NCI-H446 treated with DMSO at 0.1 percent for 48 hours (cell line): ENCODE measurements around the gene MYBPC3.

ENCODE experiments used
- DNase-seq: peaks from one replicate; lab custom pipeline; 2025; lab: John Stamatoyannopoulos, UW

The MYBPC3 gene

GRCh38 chr11:47352556-47352955 is at the start of gene MYBPC3:
MYBPC3 (minus strand) TSS chr11:47352702; CDS start chr11:47352647, 55 bp downstream.
- DNase-seq: no peak

GRCh38 chr11:47400768-47401279 is 48.3 kb upstream of the MYBPC3 start:
- DNase-seq: no peak

- DNase-seq: no peak
These were observed 47.6 kb upstream of the MYBPC3 start for GRCh38 chr11:47399860-47400767.

GRCh38 chr11:47398551-47398950 is 46.0 kb upstream of the MYBPC3 start:
- no peak for DNase-seq

- DNase-seq: no peak
These were observed 45.5 kb upstream of the MYBPC3 start for GRCh38 chr11:47398011-47398410.

- no peak for DNase-seq
These were observed 43.5 kb upstream of the MYBPC3 start for GRCh38 chr11:47396049-47396320.

GRCh38 chr11:47395223-47396048 is 42.9 kb upstream of the MYBPC3 start:
- DNase-seq: no peak

- no peak for DNase-seq
These were observed 42.1 kb upstream of the MYBPC3 start for GRCh38 chr11:47394322-47395222.

- DNase-seq: no peak
These were observed 41.5 kb upstream of the MYBPC3 start for GRCh38 chr11:47394050-47394321.

- no peak for DNase-seq
These were observed 40.9 kb upstream of the MYBPC3 start for GRCh38 chr11:47393163-47394049.

GRCh38 chr11:47392546-47393162 is 40.2 kb upstream of the MYBPC3 start:
- no peak for DNase-seq

GRCh38 chr11:47391711-47392432 is 39.4 kb upstream of the MYBPC3 start:
- no peak for DNase-seq

- DNase-seq: no peak
These were observed 38.6 kb upstream of the MYBPC3 start for GRCh38 chr11:47391077-47391583.

- no peak for DNase-seq
These were observed 37.9 kb upstream of the MYBPC3 start for GRCh38 chr11:47390422-47390760.

- no peak for DNase-seq
These were observed 37.3 kb upstream of the MYBPC3 start for GRCh38 chr11:47389577-47390421.

- no peak for DNase-seq
These were observed 36.4 kb upstream of the MYBPC3 start for GRCh38 chr11:47388697-47389576.

GRCh38 chr11:47387944-47388696 is 35.6 kb upstream of the MYBPC3 start:
- no peak for DNase-seq
